Measurements from ENCODE around the gene XYLT1. TPM values are rescaled to one million over a fixed set of nuclear protein-coding genes. Genes with fewer than 3 reads are reported as not detected.

XYLT1 gene
- total RNA-seq, 1 experiment from 2014 or later = 14.5 TPM

- H4K20me1 ChIP-seq (ENCODE audit: control insufficient read depth, insufficient read depth, insufficient read length) = no peaks in the 10 kb centered on the region
- no CpG with 5 or more reads among the region's 9 CpGs for WGBS (ENCODE audit: extremely low coverage, insufficient read length, low lambda C conversion rate)
- peaks cover 15% of the 10 kb centered on the region for H3K27me3 Mint-ChIP-seq (ENCODE audit: low read depth)
- no peak overlapping the region for H3K27ac ChIP-seq (ENCODE audit: insufficient read length, low read depth, low read length)
- H3K4me3 Mint-ChIP-seq = no peak overlapping the region
- 0 out of 4 replicates have a peak, but pooled peaks cover 0 to 4% of the 10 kb centered on the region in 2 experiments for H3K4me1 Mint-ChIP-seq
- TF ChIP-seq, protein P1, sequence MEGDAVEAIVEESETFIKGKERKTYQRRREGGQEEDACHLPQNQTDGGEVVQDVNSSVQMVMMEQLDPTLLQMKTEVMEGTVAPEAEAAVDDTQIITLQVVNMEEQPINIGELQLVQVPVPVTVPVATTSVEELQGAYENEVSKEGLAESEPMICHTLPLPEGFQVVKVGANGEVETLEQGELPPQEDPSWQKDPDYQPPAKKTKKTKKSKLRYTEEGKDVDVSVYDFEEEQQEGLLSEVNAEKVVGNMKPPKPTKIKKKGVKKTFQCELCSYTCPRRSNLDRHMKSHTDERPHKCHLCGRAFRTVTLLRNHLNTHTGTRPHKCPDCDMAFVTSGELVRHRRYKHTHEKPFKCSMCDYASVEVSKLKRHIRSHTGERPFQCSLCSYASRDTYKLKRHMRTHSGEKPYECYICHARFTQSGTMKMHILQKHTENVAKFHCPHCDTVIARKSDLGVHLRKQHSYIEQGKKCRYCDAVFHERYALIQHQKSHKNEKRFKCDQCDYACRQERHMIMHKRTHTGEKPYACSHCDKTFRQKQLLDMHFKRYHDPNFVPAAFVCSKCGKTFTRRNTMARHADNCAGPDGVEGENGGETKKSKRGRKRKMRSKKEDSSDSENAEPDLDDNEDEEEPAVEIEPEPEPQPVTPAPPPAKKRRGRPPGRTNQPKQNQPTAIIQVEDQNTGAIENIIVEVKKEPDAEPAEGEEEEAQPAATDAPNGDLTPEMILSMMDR (conservative IDR thresholded peaks at IDR 0.05) = no peak
- H2BK15ac ChIP-seq (ENCODE audit: low read depth, low read length) = no peak overlapping the region
- H3K14ac ChIP-seq (ENCODE audit: insufficient read depth, low read length) = no peak overlapping the region
- no peaks in the 10 kb centered on the region for H3K27me3 ChIP-seq (ENCODE audit: insufficient read depth, low read length)
- H3K4me2 ChIP-seq (ENCODE audit: insufficient read depth, insufficient read length, low read length) = no peak overlapping the region
- DNase-seq = no peak
- H4K91ac ChIP-seq (ENCODE audit: insufficient read length, low read depth, low read length) = no peak overlapping the region
- H3K56ac ChIP-seq (ENCODE audit: insufficient read length, low read depth, low read length) = no peak overlapping the region
- H3K9ac ChIP-seq (ENCODE audit: extremely low read depth, insufficient read length, low read length) = no peak overlapping the region
- no peak overlapping the region for H2AFZ ChIP-seq (ENCODE audit: low read length)
- no peaks in the 10 kb centered on the region for H3K79me2 ChIP-seq (ENCODE audit: insufficient read depth, low read length)
- no peaks in the 10 kb centered on the region for H3K79me1 ChIP-seq (ENCODE audit: insufficient read depth, low read depth, low read length, poor library complexity, severe bottlenecking)
- no peaks in the 10 kb centered on the region for H3K4me1 ChIP-seq (ENCODE audit: insufficient read depth, low read length)
- H3T11ph ChIP-seq (ENCODE audit: low read length) = no peak overlapping the region
- H3K4ac ChIP-seq (ENCODE audit: low read depth, low read length) = no peak overlapping the region
- peaks cover 0 to 3% of the 10 kb centered on the region in 2 experiments; a peak in 1 of 5 replicates for H3K9me3 Mint-ChIP-seq
- no peaks in the 10 kb centered on the region for H3K23me2 ChIP-seq (ENCODE audit: insufficient read length, low read depth, low read length, poor library complexity, severe bottlenecking)
- H2BK12ac ChIP-seq (ENCODE audit: insufficient read length, low read depth, low read length) = no peak overlapping the region
- H3K18ac ChIP-seq (ENCODE audit: insufficient read length, low read depth, low read length) = no peak overlapping the region
- no peak overlapping the region for H2BK5ac ChIP-seq (ENCODE audit: insufficient read length, low read length)
- H2AK5ac ChIP-seq (ENCODE audit: insufficient read length, low read length) = no peak overlapping the region
- no peak overlapping the region for H3K23ac ChIP-seq (ENCODE audit: insufficient read length, low read depth, low read length)
- no peak overlapping the region for H2BK120ac ChIP-seq (ENCODE audit: low read depth, low read length, poor library complexity, severe bottlenecking)
- H4K8ac ChIP-seq (replicated peaks; ENCODE audit: insufficient read length, low read depth, low read length) = no peak overlapping the region
- no peak overlapping the region for H4K5ac ChIP-seq (ENCODE audit: insufficient read length, low read depth, low read length)
- no peaks in the 10 kb centered on the region for H3K9me3 ChIP-seq (ENCODE audit: control insufficient read depth, low read depth, low read length)
- no peak overlapping the region for H2BK20ac ChIP-seq (ENCODE audit: low read depth, low read length, poor library complexity, severe bottlenecking)
- no peak overlapping the region for H3K27ac Mint-ChIP-seq
- peaks cover 0 to 3% (median 0%) of the 10 kb centered on the region in 3 experiments; a peak in 1 of 7 replicates for H3K36me3 Mint-ChIP-seq (ENCODE audit: insufficient read depth in 1 of 3, low read depth in 3 of 3)
These were observed 48.6 kb upstream of the XYLT1 start for GRCh38 chr16:17519101-17519955.

All from H9 (cell line).